Testis (tissue), 3 donors: ENCODE data around the gene COL15A1. TPM values are rescaled to one million over a fixed set of nuclear protein-coding genes. Genes with fewer than 3 reads are reported as not detected.

Experiments used
- DNase-seq: peaks from one replicate; pipeline ENCODE4 v3.0.0-alpha.2; 2019
- H3K27ac ChIP-seq, 2 donors: fragments of 200-600 bp; sonication (generic); one replicate each; pipeline ENCODE4 v1.5.1; 2019
- H3K27me3 ChIP-seq: fragments of 200-600 bp; sonication (generic); one replicate; pipeline ENCODE4 v1.5.1; 2019
- H3K36me3 ChIP-seq: fragments of 200-600 bp; sonication (generic); one replicate; pipeline ENCODE4 v1.5.1; 2017; ENCODE audit warnings: low read depth; ENCODE audit errors: missing control alignments
- H3K4me1 ChIP-seq: fragments of 200-600 bp; sonication (generic); one replicate; pipeline ENCODE4 v1.5.1; 2019
- H3K4me3 ChIP-seq, 2 donors: fragments of 200-600 bp; sonication (generic); one replicate each; pipeline ENCODE4 v1.5.1; 2017 to 2019
- H3K9me3 ChIP-seq: fragments of 200-600 bp; sonication (generic); one replicate; pipeline ENCODE4 v1.5.1; 2017
- POLR2A ChIP-seq: fragments of 450-650 bp; IDR thresholded peaks from one replicate; pipeline ENCODE4 v1.6.1; 2017; ENCODE audit warnings: antibody characterized with exemption, mild to moderate bottlenecking, moderate library complexity
- WGBS, 2 donors: methylation state at CpG; one replicate each; pipeline ENCODE4 v1.1.5; 2018; 5-methylcytosine and 5-hydroxymethylcytosine counted together
- intact Hi-C: fragments of 100-400 bp; cut with DNase I; formaldehyde crosslinking; loops from one replicate; pipeline ENCODE4 v1.15.1; 2023; ENCODE audit warnings: low total_unique reads
- polyA plus RNA-seq: library from polyadenylated mRNA; stranded (reverse); fragments of 350-450 nt; fragmentation: Illumina TruSeq; extraction: RNeasy Lipid Tissue Mini Kit (QIAGEN cat#74804); gene quantifications from one replicate; pipeline ENCODE4 v1.2.3, GENCODE V29; 2014; ENCODE audit warnings: low read depth, low replicate concordance; ENCODE audit not compliant: insufficient read depth
- total RNA-seq, 2 donors: library from RNA; depleted of rRNA; stranded (reverse); fragments of >200 nt; gene quantifications; one replicate each; pipeline ENCODE4 v1.2.3, GENCODE V29; 2016
- TF ChIP-seq, protein P1 (sequence below), 3 experiments: fragments of 450-650 bp in 2 of 3; fragments of 200-600 bp in 1 of 3; sonication (generic) in 1 of 3; IDR thresholded peaks; one replicate each; pipeline ENCODE4 v1.5.1; 2016 to 2019; ENCODE audit warnings: antibody characterized with exemption in 3 of 3, mild to moderate bottlenecking in 2 of 3, moderate library complexity in 1 of 3

Gene COL15A1
- total and polyA plus RNA-seq, 3 donors from 2014 or later, result 37.2 to 55.5 (median 49.4) TPM

DNA sequence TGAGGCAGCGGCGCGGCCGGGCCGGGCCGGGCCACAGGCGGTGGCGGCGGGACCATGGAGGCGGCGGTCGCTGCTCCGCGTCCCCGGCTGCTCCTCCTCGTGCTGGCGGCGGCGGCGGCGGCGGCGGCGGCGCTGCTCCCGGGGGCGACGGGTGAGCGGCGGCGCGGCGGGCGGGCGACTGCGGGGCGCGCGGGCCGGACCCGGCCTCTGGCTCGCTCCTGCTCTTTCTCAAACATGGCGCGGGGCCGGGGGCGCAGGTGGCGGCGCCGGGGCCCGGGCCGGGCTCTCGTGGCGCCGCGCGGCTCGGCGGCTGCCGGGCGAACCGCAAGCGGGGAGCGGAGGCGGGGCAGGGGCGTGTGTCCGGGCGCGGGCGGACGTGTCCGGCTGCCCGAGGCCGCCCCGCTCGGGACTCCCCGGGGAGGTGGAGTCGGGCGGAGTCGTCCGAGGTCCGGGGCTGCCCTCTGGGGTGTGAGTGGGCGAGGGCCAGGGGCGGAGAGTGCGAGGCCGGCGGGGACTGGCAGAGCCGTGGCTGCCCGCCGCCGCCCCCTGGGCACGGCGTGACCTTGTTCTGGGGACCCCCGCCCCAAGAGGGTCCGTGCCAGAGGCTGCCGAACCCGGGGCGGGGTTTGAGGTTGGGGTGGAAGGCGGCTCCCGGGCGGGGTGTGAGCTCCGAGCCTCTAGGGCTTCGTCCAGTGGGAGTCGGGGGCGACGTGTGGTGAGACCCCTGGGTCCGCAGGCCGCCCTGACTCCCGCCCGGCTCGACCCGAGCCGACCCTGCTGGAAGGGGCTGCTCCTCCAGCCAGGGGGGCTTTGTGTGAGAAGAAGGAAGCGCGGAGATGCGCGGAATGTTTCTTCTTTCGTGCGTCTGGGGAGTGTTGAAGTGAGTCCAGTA lies 161.7 kb downstream of the COL15A1 start:
- TF ChIP-seq, protein P1, sequence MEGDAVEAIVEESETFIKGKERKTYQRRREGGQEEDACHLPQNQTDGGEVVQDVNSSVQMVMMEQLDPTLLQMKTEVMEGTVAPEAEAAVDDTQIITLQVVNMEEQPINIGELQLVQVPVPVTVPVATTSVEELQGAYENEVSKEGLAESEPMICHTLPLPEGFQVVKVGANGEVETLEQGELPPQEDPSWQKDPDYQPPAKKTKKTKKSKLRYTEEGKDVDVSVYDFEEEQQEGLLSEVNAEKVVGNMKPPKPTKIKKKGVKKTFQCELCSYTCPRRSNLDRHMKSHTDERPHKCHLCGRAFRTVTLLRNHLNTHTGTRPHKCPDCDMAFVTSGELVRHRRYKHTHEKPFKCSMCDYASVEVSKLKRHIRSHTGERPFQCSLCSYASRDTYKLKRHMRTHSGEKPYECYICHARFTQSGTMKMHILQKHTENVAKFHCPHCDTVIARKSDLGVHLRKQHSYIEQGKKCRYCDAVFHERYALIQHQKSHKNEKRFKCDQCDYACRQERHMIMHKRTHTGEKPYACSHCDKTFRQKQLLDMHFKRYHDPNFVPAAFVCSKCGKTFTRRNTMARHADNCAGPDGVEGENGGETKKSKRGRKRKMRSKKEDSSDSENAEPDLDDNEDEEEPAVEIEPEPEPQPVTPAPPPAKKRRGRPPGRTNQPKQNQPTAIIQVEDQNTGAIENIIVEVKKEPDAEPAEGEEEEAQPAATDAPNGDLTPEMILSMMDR (IDR thresholded peaks at IDR 0.05), result no peak
- no peak for TF ChIP-seq POLR2A
- Histone ChIP-seq H3K36me3 (no peaks in the 10 kb centered on the region), H3K27ac (peak overlapping the region; percentile 70 to 94), H3K4me3 (peak overlapping the region; percentile 73 to 79), H3K4me1 (peaks cover 15% of the 10 kb centered on the region), H3K9me3 (no peaks in the 10 kb centered on the region), H3K27me3 (no peaks in the 10 kb centered on the region)
- WGBS, 2 donors, result 0 to 2% methylated on average over 11 to 90 of the region's 118 CpGs
- peak; percentile 72 for DNase-seq
- intact Hi-C loops, result no loop called here

DNA sequence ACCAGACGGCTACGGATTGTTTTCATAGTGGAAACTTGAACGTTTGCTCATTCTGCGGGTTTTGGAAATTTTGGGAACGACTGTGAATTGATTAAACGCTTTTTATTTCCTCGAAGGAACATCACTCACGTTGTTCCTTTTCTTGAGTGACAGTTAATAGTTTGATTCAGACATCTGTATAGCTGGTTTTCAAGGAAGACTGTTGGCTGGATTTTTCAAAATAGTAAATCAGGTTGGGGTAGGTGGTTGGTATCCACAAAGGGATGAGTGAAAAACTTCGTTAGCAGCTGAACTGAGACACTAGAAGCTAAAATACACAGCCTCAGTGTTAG lies 162.3 kb downstream of the COL15A1 start:
- H3K4me3 ChIP-seq, result peak overlapping the region; percentile 73 to 79
- 2% methylated on average over 9 of the region's 9 CpGs for WGBS, 2 donors
- intact Hi-C loops, result no loop called here

DNA sequence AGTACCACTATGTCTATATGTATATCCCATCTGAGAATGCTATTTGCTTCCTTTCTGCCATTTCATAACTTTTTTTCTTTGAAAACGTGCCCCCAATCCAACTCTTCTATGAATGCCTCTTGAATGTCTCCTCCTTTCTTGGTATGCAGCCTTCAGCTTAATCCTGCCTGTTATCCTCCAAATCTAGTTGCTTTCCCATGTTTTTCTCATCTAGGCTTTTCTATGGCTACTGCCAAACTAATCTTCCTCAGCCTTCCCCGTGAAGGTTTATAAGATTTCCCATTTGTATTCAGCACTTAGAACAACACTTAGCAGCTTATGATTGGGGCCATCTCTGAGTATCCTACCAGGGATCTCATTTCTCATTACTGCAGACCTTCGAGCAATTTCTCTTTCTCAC lies 163.7 kb downstream of the COL15A1 start:
- H3K4me1 ChIP-seq, result peaks cover 15% of the 10 kb centered on the region

More for the DNA sequence above, 162.3 kb downstream of the COL15A1 start:
- H3K4me1 ChIP-seq, result peaks cover 15% of the 10 kb centered on the region
- no peaks in the 10 kb centered on the region for H3K27me3 ChIP-seq
- H3K9me3 ChIP-seq, result no peaks in the 10 kb centered on the region
- no peak for DNase-seq
- TF ChIP-seq POLR2A, result no peak
- TF ChIP-seq, protein P1 (IDR thresholded peaks at IDR 0.05), result no peak
- H3K36me3 ChIP-seq, result no peaks in the 10 kb centered on the region
- peak overlapping the region; percentile 70 to 94 for H3K27ac ChIP-seq

DNA sequence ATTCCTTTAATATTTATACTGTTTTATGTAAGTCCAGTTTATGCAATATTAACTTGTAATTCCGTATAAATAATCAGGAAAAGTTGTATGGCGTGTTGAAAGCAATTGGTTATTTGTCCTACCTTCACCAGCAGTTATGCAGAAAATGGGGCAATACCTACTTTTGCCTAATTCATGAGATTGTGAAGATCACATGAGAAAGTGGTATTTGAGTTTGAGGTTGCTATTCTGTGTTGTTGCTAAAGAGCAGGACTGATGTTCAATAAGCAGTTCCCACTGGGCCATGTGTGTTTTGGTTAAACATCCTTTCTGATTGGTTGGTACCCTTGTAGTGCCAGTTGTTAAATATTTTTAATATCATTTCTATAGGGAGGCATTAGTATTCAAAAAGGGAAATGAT lies 164.4 kb downstream of the COL15A1 start:
- no peak for DNase-seq
- TF ChIP-seq, protein P1 (IDR thresholded peaks at IDR 0.05), result no peak
- no peak for TF ChIP-seq POLR2A
- intact Hi-C loops, result no loop called here
- H3K9me3 ChIP-seq, result no peaks in the 10 kb centered on the region
- no peak overlapping the region for H3K4me3 ChIP-seq
- H3K27ac ChIP-seq, result no peak overlapping the region
- H3K27me3 ChIP-seq, result no peaks in the 10 kb centered on the region
- H3K36me3 ChIP-seq, result no peaks in the 10 kb centered on the region
- 76 to 81% methylated on average over 2 of the region's 2 CpGs for WGBS, 2 donors
- H3K4me1 ChIP-seq, result peaks cover 15% of the 10 kb centered on the region

More for the DNA sequence above, 163.7 kb downstream of the COL15A1 start:
- WGBS, 2 donors, result 25% methylated on average over 3 of the region's 3 CpGs
- no peaks in the 10 kb centered on the region for H3K27me3 ChIP-seq
- H3K27ac ChIP-seq, result no peak overlapping the region
- DNase-seq, result no peak
- H3K36me3 ChIP-seq, result no peaks in the 10 kb centered on the region
- H3K4me3 ChIP-seq, result no peak overlapping the region
- intact Hi-C loops, result no loop called here
- H3K9me3 ChIP-seq, result no peaks in the 10 kb centered on the region
- TF ChIP-seq, protein P1 (IDR thresholded peaks at IDR 0.05), result no peak
- no peak for TF ChIP-seq POLR2A
